Measurements from ENCODE around the gene CFAP77. TPM values are rescaled to one million over a fixed set of nuclear protein-coding genes. Genes with fewer than 3 reads are reported as not detected.

The CFAP77 gene
- total RNA-seq, 2 donors from 2014 or later = 2.4 TPM; not detected in 1

- intact Hi-C loops (cut with DNase I) = no loop called here
- no peak overlapping the region for H3K4me3 ChIP-seq
- 83% methylated on average over 11 of the region's 11 CpGs for WGBS
- H3K36me3 ChIP-seq = peaks cover 0 to 6% of the 10 kb centered on the region in 2 donors
- peak overlapping the region; percentile 21 to 61 for H3K27ac ChIP-seq
- no peak for TF ChIP-seq CTCF (IDR thresholded peaks at IDR 0.05)
- no peak for TF ChIP-seq POLR2A (IDR thresholded peaks at IDR 0.05)
- TF ChIP-seq POLR2AphosphoS5 (IDR thresholded peaks at IDR 0.05) = no peak
- no peaks in the 10 kb centered on the region for H3K9me3 ChIP-seq
- DNase-seq (ENCODE audit: low spot score) = no peak
- H3K4me1 ChIP-seq (replicated peaks) = no peaks in the 10 kb centered on the region
- no peaks in the 10 kb centered on the region for H3K27me3 ChIP-seq (replicated peaks; ENCODE audit: insufficient read depth)
Measured at GRCh38 chr9:132391449-132391848, 18.6 kb upstream of the CFAP77 start.

- 84% methylated on average over 11 of the region's 11 CpGs for WGBS
- H3K27me3 ChIP-seq (replicated peaks; ENCODE audit: insufficient read depth) = no peaks in the 10 kb centered on the region
Measured at GRCh38 chr9:132395560-132395959, 14.5 kb upstream of the CFAP77 start.

GRCh38 chr9:132401824-132402223 lies 8.2 kb upstream of the CFAP77 start:
- Histone ChIP-seq H3K27ac (no peak overlapping the region), H3K9me3 (no peaks in the 10 kb centered on the region), H3K4me1 (replicated peaks) (peaks cover 10% of the 10 kb centered on the region), H3K36me3 (no peaks in the 10 kb centered on the region), H3K4me3 (no peak overlapping the region), H3K27me3 (replicated peaks; ENCODE audit: insufficient read depth) (no peaks in the 10 kb centered on the region)
- WGBS = 91% methylated on average over 4 of the region's 4 CpGs
- intact Hi-C loops (cut with DNase I) = no loop called here
- no peak for DNase-seq (ENCODE audit: low spot score)
- no peak for TF ChIP-seq CTCF (IDR thresholded peaks at IDR 0.05)
- no peak for TF ChIP-seq POLR2AphosphoS5 (IDR thresholded peaks at IDR 0.05)
- no peak for TF ChIP-seq POLR2A (IDR thresholded peaks at IDR 0.05)

More at GRCh38 chr9:132395560-132395959, 14.5 kb upstream of the CFAP77 start:
- H3K4me1 ChIP-seq (replicated peaks) = no peaks in the 10 kb centered on the region
- no peak overlapping the region for H3K27ac ChIP-seq
- H3K36me3 ChIP-seq = peaks cover 0 to 6% of the 10 kb centered on the region in 2 donors
- no peaks in the 10 kb centered on the region for H3K9me3 ChIP-seq
- no peak for DNase-seq (ENCODE audit: low spot score)
- TF ChIP-seq POLR2A (IDR thresholded peaks at IDR 0.05) (no peak), POLR2AphosphoS5 (IDR thresholded peaks at IDR 0.05) (no peak), CTCF (IDR thresholded peaks at IDR 0.05) (no peak)
- intact Hi-C loops (cut with DNase I) = no loop called here
- no peak overlapping the region for H3K4me3 ChIP-seq

GRCh38 chr9:132404228-132404881 lies 5.7 kb upstream of the CFAP77 start:
- no peak for DNase-seq (ENCODE audit: low spot score)
- Histone ChIP-seq H3K36me3 (no peaks in the 10 kb centered on the region), H3K4me3 (no peak overlapping the region), H3K4me1 (replicated peaks) (peaks cover 10% of the 10 kb centered on the region), H3K9me3 (no peaks in the 10 kb centered on the region), H3K27ac (no peak overlapping the region), H3K27me3 (replicated peaks; ENCODE audit: insufficient read depth) (no peaks in the 10 kb centered on the region)
- no peak for TF ChIP-seq POLR2AphosphoS5 (IDR thresholded peaks at IDR 0.05)
- no peak for TF ChIP-seq POLR2A (IDR thresholded peaks at IDR 0.05)
- no peak for TF ChIP-seq CTCF (IDR thresholded peaks at IDR 0.05)
- WGBS = 58% methylated on average over 9 of the region's 9 CpGs
- intact Hi-C loops (cut with DNase I) = no loop called here

GRCh38 chr9:132406554-132407122 lies 3.4 kb upstream of the CFAP77 start, which contains the start of gene TTF1:
Gene TTF1 (minus strand): TSS chr9:132406840. CDS start chr9:132402821, 4,019 bp downstream.
- peaks cover 10% of the 10 kb centered on the region for H3K4me1 ChIP-seq (replicated peaks)

More at GRCh38 chr9:132406554-132407122, 3.4 kb upstream of the CFAP77 start, which contains the start of gene TTF1:
- no peaks in the 10 kb centered on the region for H3K27me3 ChIP-seq (replicated peaks; ENCODE audit: insufficient read depth)
- no peaks in the 10 kb centered on the region for H3K9me3 ChIP-seq
- no peak for TF ChIP-seq POLR2A (IDR thresholded peaks at IDR 0.05)
- TF ChIP-seq POLR2AphosphoS5 (IDR thresholded peaks at IDR 0.05) = peak; percentile 90
- peak in 1 of 4 experiments; percentile 9 for TF ChIP-seq CTCF (IDR thresholded peaks at IDR 0.05)
- intact Hi-C loops (cut with DNase I) = no loop called here
- DNase-seq (ENCODE audit: low spot score) = peak; percentile 80
- under 1% methylated on average over 33 of the region's 33 CpGs for WGBS
- no peaks in the 10 kb centered on the region for H3K36me3 ChIP-seq
- peak within 1 kb of the TSS; percentile 55 for H3K4me3 ChIP-seq
- H3K27ac ChIP-seq = peak within 1 kb of the TSS; percentile 1 to 29

Data from prostate gland (tissue), 2 donors.